HUES48 (cell line): ENCODE data around the gene DDX27.
"Not testable (repeated sequence)": the region's sequence is repeated elsewhere in the genome, so short reads cannot be mapped to it uniquely, and the experiment has no call there.

ENCODE experiments used
- H3K27ac ChIP-seq: one replicate; pipeline ENCODE4 v1.7.0; 2013; ENCODE audit warnings: low read depth, low read length, inconsistent platforms
- H3K27me3 ChIP-seq: 2 replicates; pipeline ENCODE4 v1.6.1; 2013; ENCODE audit warnings: mild to moderate bottlenecking, low read length; ENCODE audit not compliant: control insufficient read depth, insufficient read depth
- H3K36me3 ChIP-seq: 2 replicates; pipeline ENCODE4 v1.6.1; 2013; ENCODE audit warnings: low read length; ENCODE audit not compliant: control insufficient read depth, insufficient read depth
- H3K4me1 ChIP-seq: 2 replicates; pipeline ENCODE4 v1.6.1; 2013; ENCODE audit warnings: mild to moderate bottlenecking, low read length; ENCODE audit not compliant: control insufficient read depth, insufficient read depth
- H3K4me3 ChIP-seq: 2 replicates; pipeline ENCODE4 v1.5.1; 2013; ENCODE audit warnings: mild to moderate bottlenecking, low read depth, low read length
- H3K9ac ChIP-seq: 2 replicates; pipeline ENCODE4 v1.6.1; 2013; ENCODE audit warnings: mild to moderate bottlenecking, low read depth, low read length, moderate library complexity
- H3K9me3 ChIP-seq: 2 replicates; pipeline ENCODE4 v1.6.1; 2013; ENCODE audit warnings: low read length; ENCODE audit not compliant: control insufficient read depth, insufficient read depth

The DDX27 gene

GRCh38 chr20:49219091-49219923, at the start of gene DDX27:
TSS of gene DDX27 (plus strand) at chr20:49219416. CDS start at chr20:49219449, 33 bp downstream.
- peaks cover 4% of the 10 kb centered on the region for H3K4me1 ChIP-seq
- peak within 1 kb of the TSS; percentile 83 for H3K27ac ChIP-seq
- H3K36me3 ChIP-seq, result peaks cover 29% of the 10 kb centered on the region
- H3K4me3 ChIP-seq, result peak within 1 kb of the TSS; percentile 91
- H3K9ac ChIP-seq, result peak within 1 kb of the TSS; percentile 79
- no peaks in the 10 kb centered on the region for H3K9me3 ChIP-seq
- no peaks in the 10 kb centered on the region for H3K27me3 ChIP-seq

GRCh38 chr20:49169547-49169946, 49.7 kb upstream of the DDX27 start:
- H3K4me1 ChIP-seq, result 0 out of 2 replicates have a peak, but pooled peaks cover 3% of the 10 kb centered on the region
- no peak overlapping the region for H3K4me3 ChIP-seq
- H3K27me3 ChIP-seq, result no peaks in the 10 kb centered on the region
- H3K9me3 ChIP-seq, result no peaks in the 10 kb centered on the region
- no peak overlapping the region for H3K9ac ChIP-seq
- H3K27ac ChIP-seq, result no peak overlapping the region
- peaks cover 39% of the 10 kb centered on the region for H3K36me3 ChIP-seq

GRCh38 chr20:49170714-49171113, 48.5 kb upstream of the DDX27 start:
- no peaks in the 10 kb centered on the region for H3K9me3 ChIP-seq
- peaks cover 31% of the 10 kb centered on the region for H3K36me3 ChIP-seq
- H3K4me3 ChIP-seq, result no peak overlapping the region
- no peak overlapping the region for H3K27ac ChIP-seq
- 0 out of 2 replicates have a peak, but pooled peaks cover 3% of the 10 kb centered on the region for H3K4me1 ChIP-seq
- H3K27me3 ChIP-seq, result no peaks in the 10 kb centered on the region
- no peak overlapping the region for H3K9ac ChIP-seq

- H3K27ac ChIP-seq, result no peak overlapping the region
- no peaks in the 10 kb centered on the region for H3K27me3 ChIP-seq
- no peaks in the 10 kb centered on the region for H3K9me3 ChIP-seq
- H3K9ac ChIP-seq, result no peak overlapping the region
- H3K36me3 ChIP-seq, result peaks cover 25% of the 10 kb centered on the region
- H3K4me1 ChIP-seq, result 0 out of 2 replicates have a peak, but pooled peaks cover 2% of the 10 kb centered on the region
- H3K4me3 ChIP-seq, result no peak overlapping the region
Observed at GRCh38 chr20:49171909-49172308, 47.3 kb upstream of the DDX27 start.

GRCh38 chr20:49172413-49172812, 46.8 kb upstream of the DDX27 start:
- no peak overlapping the region for H3K9ac ChIP-seq
- no peaks in the 10 kb centered on the region for H3K4me1 ChIP-seq
- H3K4me3 ChIP-seq, result no peak overlapping the region
- H3K36me3 ChIP-seq, result peaks cover 25% of the 10 kb centered on the region
- no peaks in the 10 kb centered on the region for H3K27me3 ChIP-seq
- no peak overlapping the region for H3K27ac ChIP-seq
- H3K9me3 ChIP-seq, result no peaks in the 10 kb centered on the region

- H3K36me3 ChIP-seq, result peaks cover 32% of the 10 kb centered on the region
Observed at GRCh38 chr20:49174183-49174582, 45.0 kb upstream of the DDX27 start.

GRCh38 chr20:49179368-49180277, 39.6 kb upstream of the DDX27 start:
- H3K9ac ChIP-seq, result no peak overlapping the region
- no peaks in the 10 kb centered on the region for H3K27me3 ChIP-seq
- H3K36me3 ChIP-seq, result peaks cover 7% of the 10 kb centered on the region; the same call in 1 of the 2 replicates
- H3K4me3 ChIP-seq, result no peak overlapping the region
- no peak overlapping the region for H3K27ac ChIP-seq
- H3K4me1 ChIP-seq, result peaks cover 10% of the 10 kb centered on the region
- H3K9me3 ChIP-seq, result no peaks in the 10 kb centered on the region

More at GRCh38 chr20:49174183-49174582, 45.0 kb upstream of the DDX27 start:
- Histone ChIP-seq H3K27ac (no peak overlapping the region), H3K9ac (no peak overlapping the region), H3K4me3 (no peak overlapping the region), H3K4me1 (no peaks in the 10 kb centered on the region), H3K9me3 (no peaks in the 10 kb centered on the region), H3K27me3 (no peaks in the 10 kb centered on the region)

GRCh38 chr20:49181265-49181877, 37.8 kb upstream of the DDX27 start:
- H3K36me3 ChIP-seq, result peaks cover 14% of the 10 kb centered on the region
- H3K9ac ChIP-seq, result no peak overlapping the region
- H3K9me3 ChIP-seq, result no peaks in the 10 kb centered on the region
- H3K4me1 ChIP-seq, result peaks cover 13% of the 10 kb centered on the region
- no peak overlapping the region for H3K27ac ChIP-seq
- no peak overlapping the region for H3K4me3 ChIP-seq
- no peaks in the 10 kb centered on the region for H3K27me3 ChIP-seq

- no peak overlapping the region for H3K27ac ChIP-seq
- no peak overlapping the region for H3K9ac ChIP-seq
- no peak overlapping the region for H3K4me3 ChIP-seq
- no peaks in the 10 kb centered on the region for H3K27me3 ChIP-seq
- peaks cover 19% of the 10 kb centered on the region for H3K4me1 ChIP-seq
- no peaks in the 10 kb centered on the region for H3K9me3 ChIP-seq
- peaks cover 7% of the 10 kb centered on the region for H3K36me3 ChIP-seq
Observed at GRCh38 chr20:49183444-49183843, 35.8 kb upstream of the DDX27 start.

GRCh38 chr20:49184084-49184501, 35.1 kb upstream of the DDX27 start:
- H3K27ac ChIP-seq, H3K4me3 ChIP-seq, H3K9ac ChIP-seq, H3K9me3 ChIP-seq, H3K36me3 ChIP-seq, H3K27me3 ChIP-seq: not testable (repeated sequence)
- peaks cover 19% of the 10 kb centered on the region for H3K4me1 ChIP-seq
